CD4-positive, alpha-beta T cell (primary cell): ENCODE measurements around the gene SPECC1. TPM values are rescaled to one million over a fixed set of nuclear protein-coding genes. Genes with fewer than 3 reads are reported as not detected.

Source experiments
- ATAC-seq: fragments of 200-7000 bp; cut with Tn5 transposase; one replicate; pipeline ENCODE4 v1.10.0; 2022; ENCODE audit warnings: mild to moderate bottlenecking; ENCODE audit not compliant: poor library complexity
- CTCF ChIA-PET: fragments of 350-600 bp; sonication (Branson Sonifier 250); formaldehyde crosslinking; loops from one replicate; lab custom pipeline; 2021; ENCODE audit warnings: antibody characterized with exemption, inconsistent platforms; lab: Charles Lee
- POLR2A ChIA-PET: fragments of 350-600 bp; sonication (Branson Sonifier 250); formaldehyde crosslinking; loops from one replicate; lab custom pipeline; 2021; ENCODE audit warnings: antibody characterized with exemption, inconsistent platforms; lab: Charles Lee
- DNase-seq, 14 experiments: peaks; one replicate each; pipeline ENCODE4 v3.0.0-alpha.2; 2013 to 2020; ENCODE audit warnings: mixed read lengths in 2 of 14
- H3K27ac ChIP-seq, 2 donors: one replicate each; pipeline versions ENCODE4 v1.5.1 to v1.7.0; 2013; ENCODE audit warnings: low read length in 2 of 2, low read depth in 1 of 2, mild to moderate bottlenecking in 1 of 2
- H3K27me3 ChIP-seq, 2 experiments: 1 replicate in 1 of 2; 2 replicates in 1 of 2; pipeline versions ENCODE4 v1.6.1 to v1.7.0; 2013; ENCODE audit warnings: low read length in 2 of 2, control low read depth in 1 of 2, mild to moderate bottlenecking in 1 of 2, moderate library complexity in 1 of 2; ENCODE audit not compliant: insufficient read depth in 2 of 2, control insufficient read depth in 1 of 2
- H3K36me3 ChIP-seq: one replicate; pipeline ENCODE4 v1.6.1; 2013; ENCODE audit warnings: low read length, control low read depth; ENCODE audit not compliant: insufficient read depth
- H3K4me1 ChIP-seq: one replicate; pipeline ENCODE4 v1.6.1; 2013; ENCODE audit warnings: low read length, control low read depth; ENCODE audit not compliant: insufficient read depth
- H3K4me3 ChIP-seq: one replicate; pipeline ENCODE4 v1.5.1; 2013; ENCODE audit warnings: mild to moderate bottlenecking, low read length, moderate library complexity
- H3K9me3 ChIP-seq, 2 experiments: 1 replicate in 1 of 2; 2 replicates in 1 of 2; pipeline versions ENCODE4 v1.6.1 to v1.7.0; 2013; ENCODE audit warnings: low read length in 2 of 2, mild to moderate bottlenecking in 2 of 2, control low read depth in 1 of 2, moderate library complexity in 1 of 2; ENCODE audit not compliant: control insufficient read depth in 1 of 2, insufficient read depth in 1 of 2
- H3K27ac Mint-ChIP-seq: one replicate; pipeline ENCODE4 v1.8.0; 2020; ENCODE audit warnings: mixed read lengths
- H3K27me3 Mint-ChIP-seq: one replicate; pipeline ENCODE4 v1.8.0; 2021; ENCODE audit warnings: mixed read lengths
- H3K36me3 Mint-ChIP-seq: one replicate; pipeline ENCODE4 v1.8.0; 2021; ENCODE audit warnings: low read depth, mixed read lengths
- H3K4me1 Mint-ChIP-seq: one replicate; pipeline ENCODE4 v1.8.0; 2021; ENCODE audit warnings: low read depth, mixed read lengths
- H3K4me3 Mint-ChIP-seq: one replicate; pipeline ENCODE4 v1.8.0; 2020; ENCODE audit warnings: mild to moderate bottlenecking, mixed read lengths
- H3K9me3 Mint-ChIP-seq: one replicate; pipeline ENCODE4 v1.8.0; 2020; ENCODE audit warnings: mixed read lengths
- intact Hi-C, 2 experiments: fragments of 100-400 bp; cut with DNase I in 1 of 2; cut with micrococcal nuclease in 1 of 2; formaldehyde crosslinking; loops; one replicate each; pipeline versions ENCODE4 v1.15.1 to v1.9.0; 2023 to 2025; cut with DNase I, micrococcal nuclease
- total RNA-seq, 174 experiments: library from RNA in 2 of 174; stranded (reverse) in 2 of 174; gene quantifications; one replicate each; pipeline ENCODE4 v1.2.3 and lab custom pipeline; 2021 to 2026
- TF ChIP-seq, protein P1 (sequence below): fragments of 200-600 bp; IDR thresholded peaks from one replicate; pipeline ENCODE4 v1.8.0; 2022; ENCODE audit warnings: antibody characterized with exemption, mild to moderate bottlenecking

Gene SPECC1
- total RNA-seq, 2 experiments from 2014 or later, result 4.3 to 4.4 TPM

- peaks cover 63% of the 10 kb centered on the region for H3K4me1 Mint-ChIP-seq
These were observed 271.7 kb downstream of the SPECC1 start for GRCh38 chr17:20280851-20281250.

DNA sequence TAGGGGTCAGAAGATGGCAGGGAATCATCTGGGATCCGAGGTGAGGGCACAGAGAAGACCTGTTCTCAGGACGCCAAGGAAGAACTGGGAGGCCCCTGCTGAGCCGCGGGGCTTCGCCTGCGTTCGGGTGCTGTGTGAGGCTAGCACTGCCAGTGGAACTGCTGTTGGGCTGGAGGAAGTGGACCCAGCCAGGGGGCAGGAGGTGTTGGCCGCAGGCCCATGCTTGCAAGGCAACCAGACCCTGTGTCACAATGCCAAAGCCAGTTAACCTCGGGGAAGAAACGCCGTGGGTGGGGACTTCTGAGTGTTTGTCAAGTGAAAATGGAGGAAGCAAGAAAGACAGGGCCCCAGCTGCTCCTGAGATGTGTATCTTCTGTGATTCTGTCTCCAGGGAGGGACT, 272.7 kb downstream of the SPECC1 start:
- peaks cover 26% of the 10 kb centered on the region for H3K4me1 ChIP-seq
- Mint-ChIP-seq H3K4me1 (peaks cover 53% of the 10 kb centered on the region), H3K27ac (no peak overlapping the region), H3K36me3 (no peaks in the 10 kb centered on the region), H3K9me3 (no peaks in the 10 kb centered on the region), H3K4me3 (no peak overlapping the region), H3K27me3 (no peaks in the 10 kb centered on the region)
- DNase-seq, result peak in 2 of 14 experiments; percentile 35 to 46
- ATAC-seq, result no peak
- TF ChIP-seq, protein P1, sequence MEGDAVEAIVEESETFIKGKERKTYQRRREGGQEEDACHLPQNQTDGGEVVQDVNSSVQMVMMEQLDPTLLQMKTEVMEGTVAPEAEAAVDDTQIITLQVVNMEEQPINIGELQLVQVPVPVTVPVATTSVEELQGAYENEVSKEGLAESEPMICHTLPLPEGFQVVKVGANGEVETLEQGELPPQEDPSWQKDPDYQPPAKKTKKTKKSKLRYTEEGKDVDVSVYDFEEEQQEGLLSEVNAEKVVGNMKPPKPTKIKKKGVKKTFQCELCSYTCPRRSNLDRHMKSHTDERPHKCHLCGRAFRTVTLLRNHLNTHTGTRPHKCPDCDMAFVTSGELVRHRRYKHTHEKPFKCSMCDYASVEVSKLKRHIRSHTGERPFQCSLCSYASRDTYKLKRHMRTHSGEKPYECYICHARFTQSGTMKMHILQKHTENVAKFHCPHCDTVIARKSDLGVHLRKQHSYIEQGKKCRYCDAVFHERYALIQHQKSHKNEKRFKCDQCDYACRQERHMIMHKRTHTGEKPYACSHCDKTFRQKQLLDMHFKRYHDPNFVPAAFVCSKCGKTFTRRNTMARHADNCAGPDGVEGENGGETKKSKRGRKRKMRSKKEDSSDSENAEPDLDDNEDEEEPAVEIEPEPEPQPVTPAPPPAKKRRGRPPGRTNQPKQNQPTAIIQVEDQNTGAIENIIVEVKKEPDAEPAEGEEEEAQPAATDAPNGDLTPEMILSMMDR, result no peak
- intact Hi-C loops, result no loop called here
- ChIA-PET POLR2A (no interaction called here), CTCF (no interaction called here)
- H3K36me3 ChIP-seq, result no peaks in the 10 kb centered on the region
- H3K27me3 ChIP-seq, result no peaks in the 10 kb centered on the region
- no peak overlapping the region for H3K4me3 ChIP-seq
- no peak overlapping the region for H3K27ac ChIP-seq
- no peaks in the 10 kb centered on the region for H3K9me3 ChIP-seq

More at GRCh38 chr17:20280851-20281250, 271.7 kb downstream of the SPECC1 start:
- Mint-ChIP-seq H3K4me3 (no peak overlapping the region), H3K27me3 (no peaks in the 10 kb centered on the region), H3K36me3 (no peaks in the 10 kb centered on the region), H3K9me3 (no peaks in the 10 kb centered on the region), H3K27ac (no peak overlapping the region)
- TF ChIP-seq, protein P1, result no peak
- intact Hi-C loops, result no loop called here
- ChIA-PET POLR2A (interaction anchor here (0.7 kb wide), 1 partner anchor 10 kb away, joined by 3 read pairs; no protein-coding TSS in a partner anchor), CTCF (interaction anchor here (0.6 to 1.2 kb wide), 2 partner anchors 63 to 288 kb away, joined by 3 read pairs; no protein-coding TSS in a partner anchor)
- Histone ChIP-seq H3K27me3 (no peaks in the 10 kb centered on the region), H3K27ac (no peak overlapping the region), H3K36me3 (no peaks in the 10 kb centered on the region), H3K4me3 (no peak overlapping the region), H3K4me1 (peaks cover 36% of the 10 kb centered on the region), H3K9me3 (no peaks in the 10 kb centered on the region)
- DNase-seq (peak in 1 of 14 experiments; percentile 39), ATAC-seq (no peak)

GRCh38 chr17:20282526-20283308, 273.6 kb downstream of the SPECC1 start:
- ChIA-PET POLR2A (no interaction called here), CTCF (no interaction called here)
- TF ChIP-seq, protein P1, result no peak
- no peaks in the 10 kb centered on the region for H3K9me3 ChIP-seq
- no peak overlapping the region for H3K27ac Mint-ChIP-seq
- H3K4me1 Mint-ChIP-seq, result peaks cover 47% of the 10 kb centered on the region
- no peak overlapping the region for H3K27ac ChIP-seq
- intact Hi-C loops, result no loop called here
- ATAC-seq (no peak), DNase-seq (no peak)
- no peak overlapping the region for H3K4me3 ChIP-seq
- no peaks in the 10 kb centered on the region for H3K27me3 Mint-ChIP-seq
- no peaks in the 10 kb centered on the region for H3K36me3 ChIP-seq
- no peaks in the 10 kb centered on the region for H3K36me3 Mint-ChIP-seq
- H3K27me3 ChIP-seq, result no peaks in the 10 kb centered on the region
- peaks cover 19% of the 10 kb centered on the region for H3K4me1 ChIP-seq
- no peaks in the 10 kb centered on the region for H3K9me3 Mint-ChIP-seq
- no peak overlapping the region for H3K4me3 Mint-ChIP-seq
